Measurements from ENCODE around the gene BCHE. TPM values are rescaled to one million over a fixed set of nuclear protein-coding genes. Genes with fewer than 3 reads are reported as not detected.
"Not testable (repeated sequence)": the region's sequence is repeated elsewhere in the genome, so short reads cannot be mapped to it uniquely, and the experiment has no call there.

BCHE gene
- total RNA-seq, 4 donors from 2014 or later = 0.44 to 6.6 (median 1.6) TPM

- Histone ChIP-seq H3K27me3 (no peaks in the 10 kb centered on the region), H3K9me3 (no peaks in the 10 kb centered on the region), H3K4me3 (replicated peaks in 1 of 3) (no peak overlapping the region), H3K4me1 (no peaks in the 10 kb centered on the region), H3K27ac (no peak overlapping the region), H3K36me3 (no peaks in the 10 kb centered on the region)
- WGBS, 2 donors = 94 to 95% methylated on average over 3 of the region's 3 CpGs
- intact Hi-C loops (cut with DNase I) = no loop called here
- no peak for DNase-seq
- TF ChIP-seq POLR2A (IDR thresholded peaks at IDR 0.05) (no peak), CTCF (IDR thresholded peaks at IDR 0.05) (no peak)
Measured at GRCh38 chr3:165817160-165817709, 20.0 kb downstream of the BCHE start.

GRCh38 chr3:165816209-165816608, 21.0 kb downstream of the BCHE start:
- H3K4me3 ChIP-seq (replicated peaks in 1 of 3) = no peak overlapping the region
- 85% methylated on average over 1 of the region's 1 CpG for WGBS, 2 donors
- DNase-seq = no peak
- TF ChIP-seq CTCF (IDR thresholded peaks at IDR 0.05) (no peak), POLR2A (IDR thresholded peaks at IDR 0.05) (no peak)
- H3K27me3 ChIP-seq = no peaks in the 10 kb centered on the region
- intact Hi-C loops (cut with DNase I) = no loop called here
- H3K36me3 ChIP-seq = no peaks in the 10 kb centered on the region
- H3K4me1 ChIP-seq = no peaks in the 10 kb centered on the region
- no peak overlapping the region for H3K27ac ChIP-seq
- no peaks in the 10 kb centered on the region for H3K9me3 ChIP-seq

GRCh38 chr3:165815682-165816081, 21.5 kb downstream of the BCHE start:
- Histone ChIP-seq H3K27ac (no peak overlapping the region), H3K9me3 (no peaks in the 10 kb centered on the region), H3K36me3 (no peaks in the 10 kb centered on the region), H3K4me3 (replicated peaks in 1 of 3) (no peak overlapping the region), H3K4me1 (no peaks in the 10 kb centered on the region), H3K27me3 (no peaks in the 10 kb centered on the region)
- intact Hi-C loops (cut with DNase I) = no loop called here
- WGBS, 2 donors = 88 to 92% methylated on average over 2 of the region's 2 CpGs
- no peak for DNase-seq
- TF ChIP-seq POLR2A (IDR thresholded peaks at IDR 0.05) = no peak
- no peak for TF ChIP-seq CTCF (IDR thresholded peaks at IDR 0.05)

GRCh38 chr3:165814380-165814779, 22.8 kb downstream of the BCHE start:
- intact Hi-C loops (cut with DNase I) = no loop called here
- Histone ChIP-seq H3K36me3 (no peaks in the 10 kb centered on the region), H3K9me3 (no peaks in the 10 kb centered on the region), H3K4me1 (no peaks in the 10 kb centered on the region), H3K27ac (no peak overlapping the region), H3K27me3 (no peaks in the 10 kb centered on the region), H3K4me3 (replicated peaks in 1 of 3) (no peak overlapping the region)
- TF ChIP-seq POLR2A (IDR thresholded peaks at IDR 0.05) (no peak), CTCF (IDR thresholded peaks at IDR 0.05) (no peak)
- 23 to 27% methylated on average over 1 of the region's 1 CpG for WGBS, 2 donors
- DNase-seq = no peak

GRCh38 chr3:165807937-165808336, 29.3 kb downstream of the BCHE start:
- intact Hi-C loops (cut with DNase I); H3K27ac ChIP-seq; H3K4me3 ChIP-seq (replicated peaks in 1 of 3); DNase-seq; H3K4me1 ChIP-seq; H3K36me3 ChIP-seq; H3K27me3 ChIP-seq; H3K9me3 ChIP-seq: not testable (repeated sequence)
- 93 to 98% methylated on average over 15 of the region's 15 CpGs for WGBS, 2 donors

Data from thyroid gland (tissue), 4 donors.